GM19438 (cell line): ENCODE results near the gene STK35.

Experiments used
- ATAC-seq: cut with Tn5 transposase; IDR thresholded peaks from one replicate; pipeline ENCODE4 v1.9.1; 2021; ENCODE audit warnings: low read depth; ENCODE audit not compliant: unreplicated experiment

STK35 gene

DNA sequence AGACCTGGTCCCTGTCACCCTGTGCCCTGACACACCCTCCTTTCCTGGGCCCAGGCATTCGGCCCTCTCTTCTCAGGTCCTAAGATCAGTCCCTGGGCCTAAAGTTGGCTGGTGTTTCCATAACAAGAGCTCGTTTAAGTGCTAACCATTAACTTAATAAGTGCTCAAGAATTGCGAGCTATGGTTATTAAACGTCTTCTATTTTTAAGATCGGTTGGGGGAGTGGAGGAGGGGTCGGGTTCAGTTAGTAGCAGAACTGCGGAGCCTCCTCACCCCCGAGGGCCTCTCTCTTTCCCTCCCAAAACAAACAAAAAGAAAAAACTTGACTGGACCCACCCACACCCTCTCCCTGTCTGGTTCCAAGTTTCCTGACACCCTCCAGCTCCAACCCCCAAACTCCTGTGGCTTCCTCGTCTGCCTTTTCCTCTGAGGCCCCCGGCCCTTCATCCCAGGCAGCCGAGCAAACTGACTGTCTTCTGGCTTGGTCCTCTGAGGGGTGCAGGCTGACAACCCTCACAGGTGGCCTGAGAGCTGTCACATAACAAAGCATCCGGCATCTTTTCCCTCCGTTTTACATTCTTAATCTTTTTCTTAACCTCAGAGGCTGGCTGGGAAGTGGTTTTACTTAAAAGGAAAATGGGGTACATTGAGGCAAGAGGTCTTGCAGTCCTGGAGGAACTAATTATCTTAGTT is 2.0 kb downstream of the STK35 start:
- ATAC-seq = peak; percentile 0

DNA sequence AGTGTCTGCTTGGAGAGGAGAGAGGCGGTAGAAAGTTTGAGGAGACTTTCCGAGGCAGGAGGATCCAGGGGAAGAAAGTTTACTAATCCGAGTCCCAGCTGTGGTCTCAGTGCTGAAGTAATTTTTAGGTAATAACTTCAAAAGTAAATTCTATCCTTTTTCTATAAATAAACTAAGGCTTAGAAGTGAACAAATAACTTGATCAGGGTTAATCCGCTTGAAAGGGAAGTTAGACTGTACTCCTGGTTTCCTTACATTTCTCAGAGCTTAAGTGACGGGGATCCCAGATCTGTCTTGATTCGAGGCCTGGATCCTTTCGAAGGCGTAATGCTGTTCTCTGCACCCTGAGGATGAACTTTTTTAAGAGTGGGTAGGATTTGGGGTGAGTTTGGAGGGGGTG is 2.6 kb downstream of the STK35 start:
- ATAC-seq = no peak

DNA sequence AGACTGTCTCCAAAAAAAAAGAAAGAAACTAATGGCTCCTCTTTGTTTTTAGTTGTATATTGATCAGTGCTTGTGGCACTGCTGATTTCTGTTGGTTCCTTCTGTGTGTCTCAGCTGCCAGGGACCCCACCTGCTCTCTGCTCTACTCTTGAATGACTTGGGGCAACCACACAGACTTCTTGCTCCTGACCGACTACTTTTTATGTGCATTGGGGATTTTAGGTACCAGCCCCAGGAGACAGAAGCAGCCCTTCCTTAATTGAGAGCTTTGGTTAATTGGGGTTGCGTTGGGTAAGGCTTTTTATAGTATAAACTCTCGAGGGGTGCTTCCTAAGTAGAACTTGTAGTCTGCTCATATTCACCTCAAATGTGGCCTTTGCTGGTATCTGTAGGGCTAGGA is 6.9 kb downstream of the STK35 start:
- ATAC-seq = no peak

DNA sequence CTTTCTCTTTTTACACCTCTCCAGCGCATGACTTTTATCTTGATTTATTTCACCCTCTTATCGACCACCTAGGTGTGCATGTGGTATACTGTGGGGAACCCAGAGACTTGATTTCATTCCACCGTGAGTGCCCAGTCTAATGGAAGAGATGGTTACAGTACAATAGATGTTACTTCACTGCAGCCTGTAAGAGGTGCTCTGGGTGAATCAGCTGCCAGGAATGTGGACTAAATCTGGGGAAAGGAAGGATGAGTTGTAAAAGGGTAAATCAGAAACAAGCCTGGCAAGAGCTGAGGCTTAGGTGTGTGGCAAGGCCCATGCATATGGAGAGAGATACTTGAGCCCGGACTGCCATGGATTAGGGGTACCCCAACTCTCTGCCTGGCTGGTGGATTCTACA is 7.4 kb downstream of the STK35 start:
- no peak for ATAC-seq

DNA sequence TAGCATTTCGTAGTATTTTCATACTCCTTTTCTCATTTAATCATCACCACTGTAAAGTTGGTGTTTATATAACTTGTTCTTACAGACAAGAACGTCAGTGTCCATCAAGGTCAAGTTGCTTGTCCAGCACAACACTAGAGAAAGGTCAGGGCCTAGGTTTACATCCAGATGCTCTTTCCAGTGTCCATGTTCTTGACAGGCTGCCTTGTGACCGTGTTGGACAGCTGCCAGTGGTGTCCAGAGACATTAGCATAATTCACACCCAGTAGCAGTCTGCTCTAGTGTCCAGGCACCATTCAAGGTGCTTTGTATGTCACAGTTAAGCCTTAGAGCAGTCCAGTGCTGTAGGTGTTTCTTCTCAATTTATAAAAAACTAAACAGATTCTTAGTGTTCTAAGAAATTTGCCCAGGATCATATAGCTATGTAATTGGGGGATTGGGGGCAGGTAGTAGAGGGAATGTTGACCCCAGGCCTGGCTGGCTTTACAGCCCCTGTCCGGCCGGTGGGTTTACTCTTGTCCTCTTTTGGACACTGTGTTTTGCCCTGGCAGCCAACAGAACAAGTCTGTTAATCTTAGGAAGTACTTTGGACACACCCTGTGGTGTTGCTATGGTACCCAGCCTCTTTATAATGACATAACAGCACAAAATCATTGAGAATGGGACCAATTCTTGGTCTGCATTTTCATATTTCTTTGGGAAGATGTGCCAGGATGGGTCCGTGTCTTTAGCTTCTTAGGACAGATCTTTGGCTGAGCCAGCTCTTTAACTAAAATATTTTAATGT is 8.0 kb downstream of the STK35 start:
- no peak for ATAC-seq

DNA sequence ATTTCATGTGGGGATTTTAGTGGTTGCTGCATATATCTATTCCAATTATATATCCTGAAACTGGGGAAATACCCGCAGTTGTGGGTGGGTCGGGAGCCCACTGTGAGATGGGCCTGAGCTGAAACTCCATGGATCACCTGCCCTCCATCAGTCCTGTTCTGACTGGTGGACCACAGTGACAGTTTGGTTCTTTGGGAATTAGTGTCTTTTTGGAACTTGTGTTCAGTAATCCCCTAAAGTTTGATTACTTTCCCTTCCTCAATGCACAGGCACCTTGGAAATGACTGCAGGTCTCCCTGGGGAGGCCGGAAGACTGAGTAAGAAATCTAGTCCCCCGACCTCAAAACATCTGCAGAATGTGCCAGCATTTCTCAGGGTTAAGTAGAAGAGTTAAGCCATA is 11.3 kb downstream of the STK35 start:
- ATAC-seq = no peak

DNA sequence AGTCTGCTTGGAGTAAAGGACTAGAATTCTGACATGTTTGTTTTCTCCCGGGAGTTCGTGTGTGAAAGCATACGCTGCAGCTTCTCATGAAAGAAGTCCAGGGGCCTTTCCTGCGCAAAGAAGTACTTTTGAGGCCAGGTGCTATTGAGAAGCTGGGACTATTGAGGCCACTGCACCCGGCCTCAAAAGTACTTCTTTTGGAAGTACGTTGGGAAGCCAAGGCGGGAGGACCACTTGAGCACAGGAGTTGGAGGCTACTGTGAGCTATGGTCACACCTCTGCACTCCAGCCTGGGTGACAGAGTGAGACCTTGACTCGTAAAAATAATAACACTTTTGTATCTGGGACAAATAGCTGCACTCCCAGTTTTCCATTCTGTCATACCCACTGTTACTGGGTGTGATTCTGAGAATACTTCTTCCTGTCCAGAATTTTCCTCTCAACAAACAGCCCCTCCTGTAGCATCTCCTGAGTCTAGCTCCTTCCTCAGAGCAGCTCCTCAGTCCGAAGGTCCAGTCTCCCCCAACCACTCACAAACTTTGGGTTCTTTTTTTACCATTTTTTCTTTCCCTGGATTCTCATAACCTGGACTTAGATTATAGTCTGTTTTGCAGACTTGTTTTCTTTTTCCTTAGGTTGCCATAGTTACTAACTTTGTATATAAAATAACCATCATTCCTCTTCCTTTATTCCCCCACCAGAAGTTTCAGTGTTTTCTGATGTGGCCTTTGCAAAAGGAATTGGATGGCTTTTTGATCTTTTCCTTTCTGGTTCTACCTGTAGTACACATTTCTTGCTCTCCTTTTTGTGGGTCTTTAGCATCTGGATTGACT is 12.7 kb downstream of the STK35 start:
- ATAC-seq = no peak

DNA sequence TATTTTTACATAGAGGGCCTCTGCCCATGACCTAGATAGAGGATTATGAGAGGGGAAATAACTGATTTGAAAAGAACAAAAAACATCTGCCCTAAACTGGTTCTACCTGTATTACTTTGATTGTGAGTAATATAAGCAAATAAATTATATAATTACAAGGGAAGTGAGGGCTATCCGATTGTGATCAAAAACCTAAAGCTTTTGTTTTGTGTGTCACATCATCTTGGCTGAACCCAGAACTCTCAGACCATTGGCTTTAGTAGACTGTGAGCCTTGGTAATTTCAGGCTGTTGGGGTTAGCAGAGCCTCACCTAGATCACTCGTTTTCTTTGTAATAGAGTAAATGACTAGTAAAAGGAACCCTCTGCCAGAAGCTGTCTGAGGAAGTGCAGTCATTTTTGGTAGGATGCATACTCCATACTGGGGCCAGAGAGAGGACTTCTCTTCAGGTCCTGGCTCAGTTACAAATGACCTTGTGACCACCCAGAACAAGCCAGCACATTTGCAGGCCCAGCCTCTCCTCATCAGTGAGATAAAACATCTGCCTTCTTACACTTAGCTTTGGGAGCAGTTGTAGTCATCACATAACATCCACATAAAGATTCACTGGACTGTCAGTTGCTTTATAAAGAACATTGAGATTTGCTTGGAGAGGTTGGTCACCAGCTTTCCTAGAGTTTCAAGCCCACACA is 13.5 kb downstream of the STK35 start:
- ATAC-seq = no peak

DNA sequence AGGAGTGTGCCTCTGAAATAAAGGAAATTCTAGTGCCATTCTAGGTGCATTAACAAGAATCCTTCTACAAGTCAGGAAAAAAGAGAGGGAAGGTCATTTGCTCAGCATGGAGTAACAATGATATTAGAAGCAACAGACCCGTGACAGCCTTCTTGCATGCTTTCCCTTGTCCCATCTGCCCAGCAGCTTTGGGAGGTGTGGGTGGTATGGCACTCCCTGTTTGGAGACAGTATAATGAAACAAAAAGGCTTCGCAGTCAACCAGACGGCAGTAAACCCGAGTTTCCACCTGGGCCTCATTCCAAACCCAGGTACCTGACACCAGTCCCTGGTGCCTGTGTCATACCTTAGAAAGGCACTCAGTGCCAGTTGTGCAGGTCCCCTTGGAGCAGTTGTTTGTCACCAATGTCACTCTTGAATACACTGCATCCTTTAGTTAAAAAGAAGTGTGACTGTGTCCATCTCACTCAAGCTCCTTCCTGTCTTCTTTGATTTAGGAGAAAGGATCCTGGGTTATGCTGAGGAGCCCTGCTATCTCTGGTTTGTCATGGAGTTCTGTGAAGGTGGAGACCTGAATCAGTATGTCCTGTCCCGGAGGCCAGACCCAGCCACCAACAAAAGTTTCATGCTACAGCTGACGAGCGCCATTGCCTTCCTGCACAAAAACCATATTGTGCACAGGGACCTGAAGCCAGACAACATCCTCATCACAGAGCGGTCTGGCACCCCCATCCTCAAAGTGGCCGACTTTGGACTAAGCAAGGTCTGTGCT is 14.7 kb downstream of the STK35 start:
- ATAC-seq = no peak

DNA sequence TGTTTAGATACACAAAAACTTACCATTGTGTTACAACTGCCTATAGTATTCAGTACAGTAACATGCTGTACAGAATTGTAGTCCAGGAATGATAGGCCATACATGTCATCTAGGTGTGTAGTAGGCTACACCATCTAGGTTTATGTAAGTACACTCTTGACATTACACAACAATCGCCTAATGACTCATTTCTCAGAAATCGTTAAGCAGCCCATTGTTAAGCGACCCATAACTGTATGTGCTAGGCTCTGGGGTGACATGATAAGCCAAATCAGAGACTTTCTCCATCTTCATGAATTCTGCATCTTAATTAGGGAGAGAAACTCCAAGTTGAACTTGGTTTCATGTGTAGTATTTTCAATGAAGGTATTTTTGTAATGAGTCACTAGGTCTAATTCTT is 17.2 kb downstream of the STK35 start:
- no peak for ATAC-seq

DNA sequence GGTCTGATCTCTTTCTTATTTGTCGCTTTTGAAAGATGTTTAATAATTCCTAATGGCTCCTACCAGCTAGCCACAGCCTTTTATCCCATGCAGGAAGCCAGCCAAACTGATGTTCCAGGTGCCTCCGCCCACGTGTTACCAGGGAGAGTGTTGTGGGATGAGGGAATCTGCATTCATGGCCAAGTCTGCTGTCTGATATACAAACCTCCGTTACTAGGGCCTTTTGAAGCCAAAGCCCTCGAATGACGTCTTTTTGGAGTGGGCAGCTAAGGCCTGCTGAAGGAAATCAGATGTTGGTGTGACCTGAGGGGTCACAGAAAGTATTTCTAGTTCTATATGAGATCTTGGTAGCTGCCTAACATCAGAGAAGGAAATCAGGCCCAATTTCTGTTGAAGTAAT is 21.3 kb downstream of the STK35 start:
- ATAC-seq = no peak

DNA sequence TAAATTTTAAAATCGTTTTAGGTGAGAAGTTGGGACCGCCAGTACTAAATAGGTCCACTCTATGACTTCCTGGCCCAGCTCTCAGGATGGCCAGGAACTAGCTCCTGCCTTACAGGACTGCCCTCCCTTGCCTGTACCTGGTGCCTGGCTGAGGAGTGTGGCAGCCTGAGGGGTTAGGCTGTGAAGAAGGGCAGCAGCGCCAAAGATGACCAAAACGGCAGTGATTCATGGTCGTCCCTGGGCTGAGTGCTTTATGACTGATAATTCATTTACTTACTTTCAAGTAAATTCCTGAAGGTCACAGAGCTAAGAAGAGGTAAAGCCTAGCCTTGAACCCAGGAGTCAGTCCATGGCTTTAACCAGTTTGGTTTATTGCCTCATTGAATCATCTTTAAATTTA is 22.1 kb downstream of the STK35 start:
- no peak for ATAC-seq

DNA sequence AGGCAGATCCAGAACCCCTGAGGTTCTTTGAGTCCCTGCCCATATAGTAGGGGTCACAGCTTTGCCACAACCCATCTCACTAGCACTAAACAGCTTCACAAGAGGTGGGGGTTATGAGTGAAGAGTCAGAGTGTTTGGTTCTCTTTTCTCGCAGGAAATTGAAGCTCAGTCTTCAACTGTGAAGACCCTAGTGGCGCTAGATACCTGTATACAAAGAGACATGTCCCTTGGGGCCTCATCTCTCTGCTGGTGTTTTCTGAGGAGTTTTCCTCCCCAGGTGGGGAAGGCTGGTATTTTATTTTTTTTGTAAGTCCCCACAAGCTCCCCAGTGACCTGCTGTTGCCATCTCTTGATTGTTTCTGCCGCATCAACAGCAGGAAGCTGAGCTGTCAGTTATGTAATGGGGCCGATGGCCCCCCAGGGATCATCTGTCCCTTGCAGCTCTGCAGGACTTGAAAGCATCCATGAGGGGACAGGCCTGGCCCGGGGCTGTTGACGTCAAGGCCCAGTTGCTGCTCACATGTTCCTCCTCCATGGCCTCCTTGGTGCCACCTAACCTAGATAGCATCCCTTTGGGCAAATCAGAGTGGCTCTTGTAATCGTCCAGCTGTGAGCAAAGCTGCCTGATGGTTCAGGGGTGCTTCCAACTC is 23.1 kb downstream of the STK35 start:
- no peak for ATAC-seq

DNA sequence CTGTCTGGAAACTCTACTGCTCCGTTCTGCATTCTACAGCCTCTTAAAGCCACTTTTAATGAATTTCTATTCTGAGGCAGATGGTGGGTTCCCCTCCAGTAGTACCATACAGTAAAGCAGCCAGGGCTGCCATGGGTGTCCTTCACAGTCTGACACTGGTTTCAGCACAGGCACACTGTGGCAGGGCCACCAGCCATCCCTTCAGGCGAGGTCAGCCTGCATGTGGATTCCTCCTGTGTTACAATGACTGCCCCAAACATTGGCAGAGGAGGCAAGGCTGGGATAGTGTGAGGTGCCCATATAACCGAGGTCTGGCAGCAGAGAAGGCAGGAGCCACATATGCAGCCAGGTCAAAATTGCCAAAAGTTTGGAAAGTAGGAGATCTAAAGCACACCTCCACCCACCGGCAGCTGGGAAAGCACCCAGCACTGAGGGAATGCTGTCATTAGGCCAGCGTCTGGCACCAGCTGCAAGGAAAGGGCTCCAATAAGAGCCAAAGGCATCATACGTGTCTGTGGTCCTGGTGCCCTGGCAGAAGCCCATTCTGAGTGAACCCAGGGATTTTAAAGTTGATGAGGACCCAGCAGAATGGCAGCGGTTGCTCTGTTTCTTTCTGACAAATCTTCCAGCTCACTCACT is 24.0 kb downstream of the STK35 start:
- no peak for ATAC-seq

DNA sequence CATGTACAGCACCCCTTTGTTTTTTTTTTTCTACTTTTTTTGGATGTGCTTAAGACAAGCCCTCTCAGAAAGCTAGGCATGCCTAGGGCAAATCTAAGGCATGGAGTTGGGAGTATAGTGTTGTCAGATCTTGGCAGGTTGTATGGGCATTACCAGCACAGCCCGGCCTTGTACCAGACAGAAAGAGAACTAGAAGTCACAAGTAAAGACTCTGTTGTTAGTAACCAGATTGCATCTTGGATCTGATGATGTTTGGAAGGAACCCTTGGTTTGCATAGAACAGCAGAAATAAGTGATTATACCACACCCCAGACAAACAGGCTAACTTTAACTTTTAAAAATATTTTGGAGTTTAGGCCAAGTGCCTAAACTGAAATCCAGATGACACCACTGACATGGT is 25.6 kb downstream of the STK35 start:
- ATAC-seq = no peak

DNA sequence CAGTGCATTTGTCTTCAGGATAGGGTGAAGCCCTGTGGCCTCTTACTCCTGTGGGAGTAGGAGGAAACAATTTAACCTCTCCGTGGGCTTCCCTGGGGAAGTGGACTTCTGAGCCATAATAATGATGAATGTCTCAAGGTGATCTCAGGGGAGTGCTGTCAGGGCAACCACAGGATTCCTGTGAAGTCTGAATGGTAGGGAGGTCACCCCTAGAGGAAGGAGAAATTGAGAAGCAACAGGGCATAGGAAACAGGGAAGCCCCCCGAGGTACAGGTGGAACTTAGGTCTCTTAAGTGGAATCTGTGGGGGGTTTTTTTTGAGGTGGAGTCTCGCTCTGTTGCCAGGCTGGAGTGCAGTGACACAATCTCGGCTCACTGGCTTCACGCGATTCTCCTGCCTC is 26.9 kb downstream of the STK35 start:
- no peak for ATAC-seq

DNA sequence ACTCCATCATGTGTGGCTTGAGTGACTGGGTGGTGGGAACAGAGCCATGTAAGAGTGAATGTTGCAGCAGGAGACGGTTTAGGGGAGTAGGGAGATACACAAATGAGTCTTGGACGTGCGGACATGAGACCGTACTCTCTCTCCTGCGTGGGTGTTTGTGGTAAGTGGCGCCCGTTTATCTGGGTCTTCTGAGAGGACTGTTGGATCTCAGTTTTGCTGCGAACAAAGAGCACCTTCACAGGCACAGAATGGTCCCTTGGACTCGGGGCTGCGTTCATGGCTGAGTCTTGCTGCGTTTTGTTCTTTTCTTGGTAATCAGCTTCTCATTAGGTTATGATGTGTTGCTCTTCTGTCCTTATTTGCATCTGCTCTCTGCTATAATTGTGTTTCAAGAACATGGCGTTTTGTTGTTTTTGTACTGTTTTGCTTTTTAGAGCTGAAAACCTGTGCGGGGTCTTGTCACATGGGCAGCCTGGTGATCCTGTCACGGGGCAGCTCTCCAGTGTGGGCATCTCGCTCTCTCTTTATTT is 28.5 kb downstream of the STK35 start:
- ATAC-seq = no peak

DNA sequence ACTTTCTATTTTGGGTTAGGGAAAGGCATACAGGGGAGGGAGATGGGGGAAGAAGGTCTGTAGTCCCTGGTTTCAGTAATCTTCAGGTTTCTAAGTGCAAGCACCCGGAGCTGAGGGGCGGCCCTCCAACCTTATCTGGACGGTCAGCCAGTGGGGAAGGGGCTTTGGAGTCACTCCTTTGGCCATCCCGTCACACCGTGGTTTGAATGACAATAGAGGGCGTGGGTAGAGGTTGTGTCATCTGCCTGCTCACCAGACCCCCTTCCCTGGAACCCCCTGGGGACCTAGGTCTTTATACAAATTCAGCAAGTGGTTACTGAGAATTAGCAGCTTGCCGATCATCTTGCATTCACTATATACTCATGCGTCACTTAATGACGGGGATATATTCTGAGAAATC is 29.1 kb downstream of the STK35 start:
- ATAC-seq = no peak

DNA sequence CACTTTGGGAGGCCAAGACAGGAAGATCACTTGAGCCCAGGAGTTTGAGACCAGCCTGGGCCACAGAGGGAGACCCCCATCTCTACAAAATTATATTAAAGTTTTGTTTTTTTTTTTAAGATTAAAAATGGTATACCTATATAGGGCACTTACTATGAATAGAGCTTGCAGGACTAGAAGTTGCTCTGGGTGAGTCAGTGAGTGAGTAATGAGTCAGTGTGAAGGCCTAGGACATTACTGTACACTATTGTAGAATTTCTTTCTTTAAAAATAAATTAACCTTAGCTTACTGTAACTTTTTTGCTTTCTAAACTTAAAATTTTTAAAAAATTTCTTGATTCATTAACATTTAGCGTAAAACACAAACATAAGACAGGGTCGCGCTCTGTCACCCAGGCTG is 29.7 kb downstream of the STK35 start:
- no peak for ATAC-seq
